HCT116 (cell line): ENCODE measurements around the gene POLN. TPM values are rescaled to one million over a fixed set of nuclear protein-coding genes. Genes with fewer than 3 reads are reported as not detected.

Experiments used
- ATAC-seq: fragments of 200-7000 bp; cut with Tn5 transposase; 2 replicates; pipeline ENCODE4 v1.9.1; 2020; ENCODE audit warnings: mild to moderate bottlenecking, moderate library complexity
- BruUV-seq: library from RNA; stranded (reverse); fragments of 400-500 nt; replicated peaks from 2 replicates; lab custom pipeline; 2021; lab: Mats Ljungman, UMichigan
- CTCF ChIA-PET: fragments of 300-600 bp; sonication (Branson Sonifier 250); formaldehyde crosslinking; loops from one replicate; lab custom pipeline; 2021; ENCODE audit warnings: antibody characterized with exemption; lab: Charles Lee
- POLR2A ChIA-PET: fragments of 300-600, 350-600 bp; sonication (Branson Sonifier 250); formaldehyde crosslinking; loops from one replicate; lab custom pipeline; 2021; ENCODE audit warnings: antibody characterized with exemption; lab: Charles Lee
- RAD21 ChIA-PET, 2 experiments: fragments of 300-600 bp; sonication (Branson Sonifier 250); formaldehyde crosslinking; loops; one replicate each; lab custom pipeline; 2023; ENCODE audit warnings: low total read pairs in 2 of 2; ENCODE audit not compliant: uncharacterized antibody in 2 of 2, unreplicated experiment in 2 of 2, low non-redundant PET in 1 of 2; lab: Charles Lee
- DNase-seq: peaks from one replicate; pipeline ENCODE4 v3.0.0-alpha.2; 2010; ENCODE audit warnings: low read depth, low spot score
- H2AFZ ChIP-seq: fragments of 200-600 bp; shearing (Covaris generic), sonication (generic); 2 replicates; pipeline ENCODE4 v1.6.1; 2017; ENCODE audit warnings: low read depth, mixed run types, mixed read lengths, antibody characterized with exemption, low read length; ENCODE audit not compliant: poor library complexity, severe bottlenecking
- H3K27ac ChIP-seq: 2 replicates; pipeline ENCODE4 v1.5.1; 2012; ENCODE audit warnings: low read depth, low read length
- H3K27me3 ChIP-seq: fragments of 200-600 bp; sonication (generic); 2 replicates; pipeline ENCODE4 v1.6.1; 2016; ENCODE audit warnings: mixed run types, low read length, mixed read lengths; ENCODE audit not compliant: insufficient read depth
- H3K36me3 ChIP-seq, 2 experiments: fragments of 200-500 bp in 1 of 2; fragments of 200-600 bp in 1 of 2; sonication (Bioruptor generic) in 1 of 2; sonication (generic) in 1 of 2; 2 replicates each; pipeline versions ENCODE4 v1.5.1 to v1.6.1; 2014 to 2016; ENCODE audit warnings: low read length in 2 of 2, inconsistent platforms in 1 of 2, mixed read lengths in 1 of 2, mixed run types in 1 of 2; ENCODE audit not compliant: insufficient read depth in 2 of 2, control insufficient read depth in 1 of 2
- H3K4me1 ChIP-seq, 2 experiments: fragments of 200-600 bp in 1 of 2; sonication (generic) in 1 of 2; 2 replicates each; pipeline versions ENCODE4 v1.5.1 to v1.6.1; 2012 to 2017; ENCODE audit warnings: low read length in 2 of 2, inconsistent platforms in 1 of 2, mild to moderate bottlenecking in 1 of 2, mixed read lengths in 1 of 2, mixed run types in 1 of 2, moderate library complexity in 1 of 2; ENCODE audit not compliant: insufficient read depth in 2 of 2, control insufficient read depth in 1 of 2
- H3K4me2 ChIP-seq: fragments of 200-600 bp; sonication (generic); 2 replicates; pipeline ENCODE4 v1.6.1; 2017; ENCODE audit warnings: mixed run types, low read length, mixed read lengths
- H3K4me3 ChIP-seq, 2 experiments: fragments of 200-600 bp in 1 of 2; sonication (generic) in 1 of 2; replicated peaks in 1 of 2; 2 replicates each; pipeline ENCODE4 v1.5.1; 2011 to 2016; ENCODE audit warnings: low read length in 2 of 2, control low read depth in 1 of 2, low read depth in 1 of 2, mild to moderate bottlenecking in 1 of 2, mixed read lengths in 1 of 2, mixed run types in 1 of 2
- H3K79me2 ChIP-seq: fragments of 200-600 bp; sonication (generic); 2 replicates; pipeline ENCODE4 v1.6.1; 2017; ENCODE audit warnings: mild to moderate bottlenecking, mixed run types, low read length, moderate library complexity, mixed read lengths; ENCODE audit not compliant: insufficient read depth
- H3K9ac ChIP-seq: fragments of 200-600 bp; sonication (generic); 2 replicates; pipeline ENCODE4 v1.6.1; 2016; ENCODE audit warnings: low read length, mixed read lengths
- H3K9me2 ChIP-seq: fragments of 200-600 bp; sonication (generic), shearing (Covaris generic); 2 replicates; pipeline ENCODE4 v1.6.1; 2017; ENCODE audit warnings: mixed run types, mild to moderate bottlenecking, moderate library complexity; ENCODE audit not compliant: insufficient read depth
- H3K9me3 ChIP-seq, 2 experiments: fragments of 200-500 bp in 1 of 2; fragments of 200-600 bp in 1 of 2; sonication (Bioruptor generic) in 1 of 2; sonication (generic) in 1 of 2; 2 replicates each; pipeline ENCODE4 v1.6.1; 2014 to 2017; ENCODE audit warnings: low read length in 2 of 2, mixed read lengths in 2 of 2, inconsistent platforms in 1 of 2, low read depth in 1 of 2, mild to moderate bottlenecking in 1 of 2, mixed run types in 1 of 2, moderate library complexity in 1 of 2; ENCODE audit not compliant: control insufficient read depth in 1 of 2, insufficient read depth in 1 of 2
- H4K20me1 ChIP-seq: fragments of 200-600 bp; sonication (generic), shearing (Covaris generic); 2 replicates; pipeline ENCODE4 v1.6.1; 2017; ENCODE audit warnings: mixed run types, mild to moderate bottlenecking, moderate library complexity; ENCODE audit not compliant: insufficient read depth
- CEBPB ChIP-seq: IDR thresholded peaks from 2 replicates; pipeline ENCODE4 v1.6.1; 2012; ENCODE audit warnings: low read depth
- EGR1 ChIP-seq: IDR thresholded peaks from 2 replicates; pipeline ENCODE4 v1.6.1; 2012; ENCODE audit warnings: low read depth
- ELF1 ChIP-seq: IDR thresholded peaks from 2 replicates; pipeline ENCODE4 v1.6.1; 2012; ENCODE audit warnings: low read depth, borderline replicate concordance
- EZH2 ChIP-seq: fragments of 200-600 bp; sonication (generic); IDR thresholded peaks from 2 replicates; pipeline ENCODE4 v1.6.1; 2017; ENCODE audit warnings: antibody characterized with exemption, mixed run types
- EZH2phosphoT487 ChIP-seq: fragments of 200-600 bp; IDR thresholded peaks from 2 replicates; pipeline ENCODE4 v1.6.1; 2018; ENCODE audit warnings: antibody characterized with exemption, borderline replicate concordance
- FOSL1 ChIP-seq: IDR thresholded peaks from 2 replicates; pipeline ENCODE4 v1.6.1; 2012; ENCODE audit warnings: low read depth
- JUND ChIP-seq: IDR thresholded peaks from 2 replicates; pipeline ENCODE4 v1.6.1; 2012
- MAX ChIP-seq: IDR thresholded peaks from 2 replicates; pipeline ENCODE4 v1.6.1; 2012
- POLR2A ChIP-seq: IDR thresholded peaks from 2 replicates; pipeline ENCODE4 v1.7.0; 2011; ENCODE audit warnings: borderline replicate concordance; ENCODE audit not compliant: insufficient read depth, insufficient read length; ENCODE audit errors: extremely low read depth
- POLR2AphosphoS5 ChIP-seq: IDR thresholded peaks from 2 replicates; pipeline ENCODE4 v1.6.1; 2011; ENCODE audit warnings: mild to moderate bottlenecking, low read depth, low read length, moderate library complexity
- REST ChIP-seq: IDR thresholded peaks from 2 replicates; pipeline ENCODE4 v1.6.1; 2012; ENCODE audit warnings: low read depth
- SIN3A ChIP-seq: IDR thresholded peaks from 2 replicates; pipeline ENCODE4 v1.6.1; 2012; ENCODE audit warnings: low read depth
- SRF ChIP-seq: IDR thresholded peaks from 2 replicates; pipeline ENCODE4 v1.6.1; 2012; ENCODE audit warnings: low read depth
- TCF7L2 ChIP-seq: IDR thresholded peaks from 2 replicates; pipeline ENCODE4 v1.7.0; 2011; ENCODE audit warnings: borderline replicate concordance, inconsistent platforms; ENCODE audit not compliant: insufficient read depth, insufficient read length; ENCODE audit errors: extremely low read depth
- YY1 ChIP-seq: IDR thresholded peaks from 2 replicates; pipeline ENCODE4 v1.6.1; 2011; ENCODE audit warnings: low read length, low read depth, moderate library complexity, mild to moderate bottlenecking; ENCODE audit not compliant: insufficient replicate concordance; ENCODE audit errors: extremely low read depth
- ZBTB33 ChIP-seq: IDR thresholded peaks from 2 replicates; pipeline ENCODE4 v1.6.1; 2011; ENCODE audit warnings: mild to moderate bottlenecking, low read length, moderate library complexity; ENCODE audit not compliant: insufficient replicate concordance; ENCODE audit errors: extremely low read depth
- ZFX ChIP-seq: fragments of 450-650 bp; IDR thresholded peaks from 2 replicates; pipeline ENCODE4 v1.6.1; 2017
- intact Hi-C: fragments of 100-400 bp; cut with micrococcal nuclease; formaldehyde crosslinking; loops from 2 replicates; pipeline ENCODE4 v1.10.0; 2022
- total RNA-seq: library from RNA; stranded (reverse); gene quantifications from one replicate; pipeline ENCODE4 v1.2.1, GENCODE V29; 2021; ENCODE audit not compliant: unreplicated experiment
- TF ChIP-seq, protein P1 (sequence below), 3 experiments: fragments of 200-600 bp in 1 of 3; sonication (generic) in 1 of 3; IDR thresholded peaks in 2 of 3; conservative IDR thresholded peaks in 1 of 3; 2 replicates each; pipeline ENCODE4 v1.5.1; 2012 to 2017; ENCODE audit warnings: low read depth in 2 of 3, low read length in 2 of 3, antibody characterized with exemption in 1 of 3, borderline replicate concordance in 1 of 3, control low read depth in 1 of 3, mild to moderate bottlenecking in 1 of 3, mixed read lengths in 1 of 3, mixed run types in 1 of 3, moderate library complexity in 1 of 3; ENCODE audit not compliant: insufficient read depth in 1 of 3

The POLN gene
- total RNA-seq, 1 experiment from 2014 or later = 3.1 TPM

- no peaks in the 10 kb centered on the region for H3K9me3 ChIP-seq
- H3K9me2 ChIP-seq = no peaks in the 10 kb centered on the region
- H3K4me3 ChIP-seq = no peak overlapping the region
- no peak for ATAC-seq
- no peak overlapping the region for H3K4me2 ChIP-seq
- ChIA-PET POLR2A (no interaction called here), RAD21 (interaction anchor here (1.1 to 1.8 kb wide), 2 partner anchors 222 kb away, joined by 3 to 7 read pairs; no protein-coding TSS in a partner anchor), CTCF (interaction anchor here (0.7 to 2.9 kb wide), 17 partner anchors 11 to 716 kb away, joined by 3 to 38 read pairs (median 4); partner anchors contain the start of genes CFAP99, HAUS3, MXD4 and POLN)
- H3K27me3 ChIP-seq = no peaks in the 10 kb centered on the region
- H4K20me1 ChIP-seq = no peaks in the 10 kb centered on the region
- H3K27ac ChIP-seq = no peak overlapping the region
- no peak overlapping the region for H2AFZ ChIP-seq
- no peaks in the 10 kb centered on the region for H3K36me3 ChIP-seq
- intact Hi-C loops = no loop called here
- H3K4me1 ChIP-seq = peaks cover 0 to 7% of the 10 kb centered on the region in 2 experiments; a peak in 2 of 4 replicates
- BruUV-seq = no TSS peak
- H3K9ac ChIP-seq = no peak overlapping the region
- DNase-seq = no peak
- TF ChIP-seq EZH2 = no peak
- no peak for TF ChIP-seq SRF
- no peak for TF ChIP-seq FOSL1
- TF ChIP-seq EZH2phosphoT487 = no peak
- TF ChIP-seq JUND = no peak
- TF ChIP-seq SIN3A = no peak
- no peak for TF ChIP-seq CEBPB
- no peak for TF ChIP-seq POLR2AphosphoS5
- no peak for TF ChIP-seq MAX
- TF ChIP-seq ELF1 = no peak
- TF ChIP-seq YY1 = no peak
- no peak for TF ChIP-seq TCF7L2
- no peak for TF ChIP-seq ZBTB33
- TF ChIP-seq EGR1 = no peak
- no peak for TF ChIP-seq REST
- TF ChIP-seq ZFX = no peak
- no peak for TF ChIP-seq POLR2A
- TF ChIP-seq, protein P1, sequence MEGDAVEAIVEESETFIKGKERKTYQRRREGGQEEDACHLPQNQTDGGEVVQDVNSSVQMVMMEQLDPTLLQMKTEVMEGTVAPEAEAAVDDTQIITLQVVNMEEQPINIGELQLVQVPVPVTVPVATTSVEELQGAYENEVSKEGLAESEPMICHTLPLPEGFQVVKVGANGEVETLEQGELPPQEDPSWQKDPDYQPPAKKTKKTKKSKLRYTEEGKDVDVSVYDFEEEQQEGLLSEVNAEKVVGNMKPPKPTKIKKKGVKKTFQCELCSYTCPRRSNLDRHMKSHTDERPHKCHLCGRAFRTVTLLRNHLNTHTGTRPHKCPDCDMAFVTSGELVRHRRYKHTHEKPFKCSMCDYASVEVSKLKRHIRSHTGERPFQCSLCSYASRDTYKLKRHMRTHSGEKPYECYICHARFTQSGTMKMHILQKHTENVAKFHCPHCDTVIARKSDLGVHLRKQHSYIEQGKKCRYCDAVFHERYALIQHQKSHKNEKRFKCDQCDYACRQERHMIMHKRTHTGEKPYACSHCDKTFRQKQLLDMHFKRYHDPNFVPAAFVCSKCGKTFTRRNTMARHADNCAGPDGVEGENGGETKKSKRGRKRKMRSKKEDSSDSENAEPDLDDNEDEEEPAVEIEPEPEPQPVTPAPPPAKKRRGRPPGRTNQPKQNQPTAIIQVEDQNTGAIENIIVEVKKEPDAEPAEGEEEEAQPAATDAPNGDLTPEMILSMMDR (IDR thresholded peaks at IDR 0.05 in 2 of 3, conservative IDR thresholded peaks at IDR 0.05 in 1 of 3; ENCODE audit: borderline replicate concordance in 1 of 3, insufficient read depth in 1 of 3, low read depth in 2 of 3, low read length in 2 of 3) = no peak
- TF ChIP-seq, all 23 proteins: peak for 0
- H3K79me2 ChIP-seq = no peaks in the 10 kb centered on the region
These were observed 22.6 kb downstream of the POLN start for GRCh38 chr4:2219233-2219760.
